ENCODE results near the gene MLN. TPM values are rescaled to one million over a fixed set of nuclear protein-coding genes. Genes with fewer than 3 reads are reported as not detected.

Gene MLN
- total and polyA plus RNA-seq, 7 experiments from 2014 or later, result not detected

DNA sequence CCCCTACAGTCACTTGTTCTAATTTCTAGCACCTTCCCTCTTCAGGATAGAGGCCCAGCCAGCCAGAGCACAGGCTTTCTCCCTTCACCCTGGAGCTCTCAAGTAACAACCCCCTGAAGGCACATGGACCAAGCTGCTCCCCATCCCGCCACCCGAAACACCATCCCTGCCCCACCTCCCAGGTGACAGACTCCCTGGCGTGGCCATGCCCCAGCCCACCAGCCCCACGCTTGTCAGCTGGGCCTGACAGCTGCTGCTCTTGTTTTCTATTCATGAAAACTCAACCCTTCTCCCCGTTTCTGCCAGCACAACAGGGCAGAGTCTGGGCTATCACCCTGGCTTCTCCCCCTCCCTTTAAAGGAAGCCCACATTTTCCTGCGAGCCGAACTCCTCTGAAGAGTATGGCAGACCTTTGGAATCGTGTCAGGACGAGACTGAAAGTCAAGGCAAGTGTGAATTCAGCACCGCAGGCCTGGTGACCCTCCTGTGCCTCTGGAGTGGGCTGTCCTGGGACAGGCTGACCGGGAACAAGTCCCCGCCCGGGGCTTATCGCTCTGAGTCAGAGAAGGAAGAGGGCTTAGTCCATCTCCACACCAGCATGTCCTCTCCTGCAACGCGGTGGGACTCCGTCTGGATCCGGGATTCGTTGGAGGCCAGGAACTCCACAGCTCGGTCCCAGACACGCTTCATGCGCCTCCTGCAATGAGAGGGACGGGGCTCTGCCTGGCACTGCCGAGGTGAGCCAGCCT, 31.5 kb downstream of the MLN start:
- H3K4me1 ChIP-seq (ENCODE audit: control insufficient read depth in 2 of 2, insufficient read depth in 2 of 2, low read length in 2 of 2), result no peaks in the 10 kb centered on the region
- DNase-seq (peak in 1 of 9 donors; percentile 14), ATAC-seq (no peak)
- peak overlapping the region in 6 of 9 donors; percentile 46 to 82 (median 65) for H3K27ac Mint-ChIP-seq
- peaks cover 0 to 23% (median 13%) of the 10 kb centered on the region in 7 donors for H3K4me1 Mint-ChIP-seq
- H3K36me3 Mint-ChIP-seq, result peaks cover 2 to 23% (median 10%) of the 10 kb centered on the region in 5 donors
- no peak overlapping the region for H3K4me3 ChIP-seq (ENCODE audit: low read length)
- ChIA-PET CTCF (interaction anchor here (0.5 to 8.8 kb wide), 14 partner anchors 8 to 391 kb away, joined by 3 to 124 read pairs (median 4); partner anchors contain the start of gene UQCC2), POLR2A (interaction anchor here (1.0 to 1.6 kb wide), 3 partner anchors 15 to 255 kb away, joined by 3 to 6 read pairs (median 4); no protein-coding TSS in a partner anchor)
- peaks cover 0 to 7% (median 0%) of the 10 kb centered on the region in 5 donors for H3K27me3 Mint-ChIP-seq
- H3K36me3 ChIP-seq (ENCODE audit: control insufficient read depth in 2 of 3, insufficient read depth in 3 of 3, low read length in 3 of 3), result peaks cover 21 to 53% (median 27%) of the 10 kb centered on the region in 3 experiments
- H3K27me3 ChIP-seq (ENCODE audit: control insufficient read depth in 2 of 2, insufficient read depth in 2 of 2, low read length in 2 of 2), result no peaks in the 10 kb centered on the region
- no peaks in the 10 kb centered on the region for H3K9me3 ChIP-seq (ENCODE audit: control insufficient read depth in 2 of 3, low read length in 3 of 3)
- intact Hi-C loops (cut with micrococcal nuclease), result loop anchor here in 1 of 2 donors (5.0 kb wide), 1 partner anchor 90 kb away; no protein-coding TSS in a partner anchor
- no peak overlapping the region for H3K4me3 Mint-ChIP-seq
- no peaks in the 10 kb centered on the region for H3K9me3 Mint-ChIP-seq
- no peak overlapping the region for H3K27ac ChIP-seq (ENCODE audit: low read depth, low read length)

DNA sequence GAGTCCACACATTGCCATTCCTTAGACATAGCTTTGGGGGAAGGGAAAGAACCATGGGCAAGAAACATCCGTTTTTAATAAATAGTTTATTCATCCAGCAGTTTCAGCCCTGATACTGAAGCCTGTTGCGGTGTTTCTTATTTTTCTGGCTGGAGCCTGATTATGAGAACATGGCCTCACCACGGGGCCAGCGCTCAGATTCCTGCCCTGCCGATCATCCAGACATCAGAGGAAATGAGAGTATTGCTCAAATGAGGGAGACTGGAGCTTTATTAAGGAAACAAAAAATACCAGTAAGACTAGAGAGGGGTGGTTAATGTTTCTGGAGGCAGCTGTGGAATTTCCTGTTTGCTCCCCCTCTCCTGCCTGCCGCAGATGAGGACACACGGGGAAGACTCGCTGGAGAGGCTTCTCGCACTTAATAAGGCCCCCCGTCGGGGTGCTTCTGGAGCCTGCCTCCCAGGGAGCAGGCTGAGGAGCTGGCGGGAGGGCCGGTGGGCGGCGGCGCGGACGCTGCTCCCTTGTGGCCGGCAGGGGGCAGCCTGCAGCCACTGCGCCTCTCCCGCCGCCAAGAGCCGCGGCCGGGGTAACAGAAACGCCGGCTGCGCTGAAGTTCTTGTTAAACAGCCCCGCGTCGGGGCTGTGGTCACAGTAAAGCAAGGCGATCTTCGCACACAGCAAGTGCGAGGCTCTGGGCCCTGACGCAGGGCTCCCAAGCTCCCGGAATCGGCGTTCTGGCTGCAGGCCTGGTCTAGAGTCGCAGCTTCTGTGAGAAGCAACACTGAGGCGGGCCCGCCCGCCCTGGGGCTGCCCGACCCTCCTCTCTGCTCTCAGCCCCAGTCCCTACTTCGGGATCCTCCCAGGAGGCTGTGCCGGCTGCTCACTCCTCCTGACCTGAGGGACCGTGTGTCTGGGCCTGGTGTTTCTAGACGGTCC, 32.4 kb downstream of the MLN start:
- ChIA-PET CTCF (interaction anchor here (0.5 to 8.8 kb wide), 17 partner anchors 9 to 1220 kb away, joined by 3 to 124 read pairs (median 4); partner anchors contain the start of gene UQCC2), POLR2A (interaction anchor here (1.0 to 1.6 kb wide), 3 partner anchors 16 to 384 kb away, joined by 3 to 6 read pairs (median 4); no protein-coding TSS in a partner anchor)
- Histone ChIP-seq H3K4me3 (ENCODE audit: low read length) (no peak overlapping the region), H3K36me3 (ENCODE audit: control insufficient read depth in 2 of 3, insufficient read depth in 3 of 3, low read length in 3 of 3) (peaks cover 13 to 45% (median 18%) of the 10 kb centered on the region in 3 experiments), H3K4me1 (ENCODE audit: control insufficient read depth in 2 of 2, insufficient read depth in 2 of 2, low read length in 2 of 2) (no peaks in the 10 kb centered on the region), H3K27ac (ENCODE audit: low read depth, low read length) (no peak overlapping the region), H3K27me3 (ENCODE audit: control insufficient read depth in 2 of 2, insufficient read depth in 2 of 2, low read length in 2 of 2) (no peaks in the 10 kb centered on the region), H3K9me3 (ENCODE audit: control insufficient read depth in 2 of 3, low read length in 3 of 3) (no peaks in the 10 kb centered on the region)
- no peak overlapping the region for H3K4me3 Mint-ChIP-seq
- H3K27ac Mint-ChIP-seq, result peak overlapping the region in 6 of 9 donors; percentile 2 to 89 (median 68)
- DNase-seq, result peak; percentile 39 to 72 (median 64)
- peaks cover 0 to 20% (median 8%) of the 10 kb centered on the region in 5 donors for H3K36me3 Mint-ChIP-seq
- intact Hi-C loops (cut with micrococcal nuclease), result loop anchor here (1.0 to 5.0 kb wide), 6 partner anchors 17 to 383 kb away; partner anchors contain the start of gene LEMD2 (in 2 of the 2)
- H3K27me3 Mint-ChIP-seq, result peaks cover 0 to 11% (median 3%) of the 10 kb centered on the region in 5 donors
- ATAC-seq, result peak; percentile 85
- H3K9me3 Mint-ChIP-seq, result no peaks in the 10 kb centered on the region
- H3K4me1 Mint-ChIP-seq, result peaks cover 0 to 23% (median 13%) of the 10 kb centered on the region in 7 donors

DNA sequence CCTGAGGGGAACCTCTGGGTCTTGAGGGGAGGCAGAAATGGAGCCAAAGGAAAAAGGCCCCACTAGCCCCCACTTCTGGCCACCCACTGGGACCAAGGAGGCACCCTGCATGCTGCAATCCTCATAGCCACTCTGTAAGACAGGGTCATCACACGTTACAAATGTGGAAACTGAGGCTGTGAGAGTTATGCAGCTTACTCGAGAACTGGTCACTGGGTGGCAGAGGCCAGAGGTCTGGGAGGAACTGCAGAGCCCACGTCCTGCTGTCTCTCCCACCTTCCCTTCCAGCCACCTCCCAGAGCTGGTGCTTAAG, 33.0 kb downstream of the MLN start:
- H3K27ac Mint-ChIP-seq, result peak overlapping the region in 1 of 9 donors; percentile 2
- DNase-seq (no peak), ATAC-seq (no peak)
- ChIA-PET POLR2A (interaction anchor here (1.0 to 1.6 kb wide), 3 partner anchors 17 to 384 kb away, joined by 3 to 6 read pairs (median 4); partner anchors contain the start of gene LEMD2), CTCF (interaction anchor here (0.5 to 8.8 kb wide), 18 partner anchors 9 to 1220 kb away, joined by 3 to 124 read pairs (median 4); partner anchors contain the start of gene UQCC2)
- H3K27me3 ChIP-seq (ENCODE audit: control insufficient read depth in 2 of 2, insufficient read depth in 2 of 2, low read length in 2 of 2), result no peaks in the 10 kb centered on the region
- no peak overlapping the region for H3K27ac ChIP-seq (ENCODE audit: low read depth, low read length)
- H3K36me3 Mint-ChIP-seq, result peaks cover 0 to 17% (median 3%) of the 10 kb centered on the region in 5 donors
- H3K4me1 Mint-ChIP-seq, result peaks cover 0 to 23% (median 13%) of the 10 kb centered on the region in 7 donors
- no peaks in the 10 kb centered on the region for H3K9me3 ChIP-seq (ENCODE audit: control insufficient read depth in 2 of 3, low read length in 3 of 3)
- H3K4me1 ChIP-seq (ENCODE audit: control insufficient read depth in 2 of 2, insufficient read depth in 2 of 2, low read length in 2 of 2), result no peaks in the 10 kb centered on the region
- peaks cover 0 to 13% (median 6%) of the 10 kb centered on the region in 5 donors for H3K27me3 Mint-ChIP-seq
- peaks cover 7 to 38% (median 12%) of the 10 kb centered on the region in 3 experiments for H3K36me3 ChIP-seq (ENCODE audit: control insufficient read depth in 2 of 3, insufficient read depth in 3 of 3, low read length in 3 of 3)
- H3K4me3 ChIP-seq (ENCODE audit: low read length), result no peak overlapping the region
- H3K9me3 Mint-ChIP-seq, result no peaks in the 10 kb centered on the region
- intact Hi-C loops (cut with micrococcal nuclease), result loop anchor here (1.0 to 5.0 kb wide), 6 partner anchors 18 to 384 kb away; partner anchors contain the start of gene LEMD2 (in 2 of the 2)
- H3K4me3 Mint-ChIP-seq, result no peak overlapping the region

DNA sequence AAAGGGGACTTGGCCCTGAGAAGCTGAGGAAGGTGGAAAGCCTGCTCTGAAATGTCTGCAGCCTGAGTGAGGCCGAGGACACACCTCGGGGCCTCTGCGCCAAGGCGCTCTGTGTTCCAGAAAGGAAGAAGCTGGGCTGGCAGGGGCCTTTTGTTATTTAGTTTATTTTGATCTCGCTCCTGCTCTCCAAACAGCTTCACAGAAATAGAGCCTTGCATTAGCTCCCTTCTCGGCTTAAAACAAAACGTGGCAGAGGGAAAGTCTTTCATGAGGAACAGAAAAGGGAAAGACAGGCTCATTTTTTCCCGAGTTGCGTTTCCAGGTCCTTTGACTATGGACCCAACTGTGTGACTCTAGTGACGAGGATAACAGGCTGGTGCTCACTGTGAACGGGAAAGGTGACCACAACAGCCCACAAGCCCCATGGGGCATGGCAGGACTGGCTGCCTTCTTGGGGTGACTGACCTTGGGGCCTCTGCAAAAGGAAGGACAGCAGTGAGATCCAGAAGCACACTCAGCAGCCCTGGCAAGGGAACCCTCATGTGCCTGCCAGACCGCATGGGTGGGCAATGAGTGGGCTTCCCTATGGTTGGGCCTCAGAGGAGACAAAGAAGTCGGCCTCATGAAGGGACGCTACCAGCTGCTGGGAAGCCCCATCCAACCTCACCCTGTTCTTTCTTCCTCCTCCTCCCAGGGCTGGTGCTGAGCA, 33.5 kb downstream of the MLN start:
- POLR2A ChIA-PET, result interaction anchor here (0.9 to 1.6 kb wide), 4 partner anchors 17 to 190 kb away, joined by 3 to 6 read pairs (median 4); partner anchors contain the start of genes BAK1 and LEMD2

DNA sequence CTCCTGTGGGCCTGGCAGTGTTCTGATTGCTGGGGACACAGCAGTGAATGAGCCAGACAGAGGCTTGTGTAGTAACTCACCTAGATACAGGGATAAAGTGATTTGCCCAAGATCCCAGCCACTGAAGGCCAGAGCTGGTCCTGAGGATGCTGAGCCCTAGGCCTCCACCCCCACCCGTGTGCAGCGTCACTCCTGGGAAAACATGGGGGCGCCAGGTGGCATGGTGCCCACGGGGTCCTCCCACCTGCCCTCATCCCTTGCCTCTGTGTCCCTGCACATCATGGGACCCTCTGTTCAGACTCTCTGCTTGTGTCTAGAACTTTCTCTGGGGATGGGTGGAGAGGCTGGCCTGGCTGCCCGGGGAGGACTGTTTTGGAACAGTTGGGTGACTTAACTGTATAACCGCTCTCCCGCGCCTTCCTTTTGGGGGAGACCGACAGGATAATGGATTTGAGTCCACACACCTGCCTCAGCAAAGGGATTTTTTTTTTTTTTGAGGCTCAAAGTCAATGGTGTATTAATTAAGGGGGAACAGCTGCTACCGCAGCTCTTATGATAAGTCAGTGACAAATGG, 34.5 kb downstream of the MLN start:
- H3K27me3 ChIP-seq (ENCODE audit: control insufficient read depth in 2 of 2, insufficient read depth in 2 of 2, low read length in 2 of 2), result no peaks in the 10 kb centered on the region
- ChIA-PET CTCF (interaction anchor here (0.8 to 8.8 kb wide), 11 partner anchors 10 to 386 kb away, joined by 3 to 124 read pairs (median 3); partner anchors contain the start of gene UQCC2), POLR2A (interaction anchor here (0.9 to 1.5 kb wide), 3 partner anchors 20 to 189 kb away, joined by 3 to 4 read pairs (median 4); partner anchors contain the start of genes BAK1 and LEMD2)
- intact Hi-C loops (cut with micrococcal nuclease), result no loop called here
- Mint-ChIP-seq H3K27me3 (peaks cover 0 to 15% (median 6%) of the 10 kb centered on the region in 5 donors), H3K9me3 (no peaks in the 10 kb centered on the region), H3K4me1 (peaks cover 0 to 23% (median 13%) of the 10 kb centered on the region in 7 donors), H3K4me3 (no peak overlapping the region), H3K36me3 (peaks cover 0 to 9% (median 0%) of the 10 kb centered on the region in 5 donors), H3K27ac (no peak overlapping the region)
- ATAC-seq (no peak), DNase-seq (no peak)
- no peaks in the 10 kb centered on the region for H3K4me1 ChIP-seq (ENCODE audit: control insufficient read depth in 2 of 2, insufficient read depth in 2 of 2, low read length in 2 of 2)
- H3K27ac ChIP-seq (ENCODE audit: low read depth, low read length), result no peak overlapping the region
- no peak overlapping the region for H3K4me3 ChIP-seq (ENCODE audit: low read length)
- peaks cover 0 to 24% (median 4%) of the 10 kb centered on the region in 3 experiments for H3K36me3 ChIP-seq (ENCODE audit: control insufficient read depth in 2 of 3, insufficient read depth in 3 of 3, low read length in 3 of 3)
- no peaks in the 10 kb centered on the region for H3K9me3 ChIP-seq (ENCODE audit: control insufficient read depth in 2 of 3, low read length in 3 of 3)

More for the DNA sequence above, 33.5 kb downstream of the MLN start:
- intact Hi-C loops (cut with micrococcal nuclease), result loop anchor here (2.0 to 5.0 kb wide), 4 partner anchors 19 to 92 kb away; partner anchors contain the start of gene LEMD2 (in 2 of the 2)
- H3K27ac ChIP-seq (ENCODE audit: low read depth, low read length), result no peak overlapping the region
- H3K36me3 Mint-ChIP-seq, result peaks cover 0 to 14% (median 3%) of the 10 kb centered on the region in 5 donors
- peaks cover 0 to 13% (median 6%) of the 10 kb centered on the region in 5 donors for H3K27me3 Mint-ChIP-seq
- H3K4me3 ChIP-seq (ENCODE audit: low read length), result no peak overlapping the region
- no peak overlapping the region for H3K4me3 Mint-ChIP-seq
- peaks cover 0 to 23% (median 13%) of the 10 kb centered on the region in 7 donors for H3K4me1 Mint-ChIP-seq
- no peaks in the 10 kb centered on the region for H3K9me3 ChIP-seq (ENCODE audit: control insufficient read depth in 2 of 3, low read length in 3 of 3)
- peak overlapping the region in 1 of 9 donors; percentile 31 for H3K27ac Mint-ChIP-seq
- no peaks in the 10 kb centered on the region for H3K4me1 ChIP-seq (ENCODE audit: control insufficient read depth in 2 of 2, insufficient read depth in 2 of 2, low read length in 2 of 2)
- CTCF ChIA-PET, result interaction anchor here (0.5 to 8.8 kb wide), 18 partner anchors 9 to 403 kb away, joined by 3 to 124 read pairs (median 4); partner anchors contain the start of gene UQCC2
- DNase-seq (no peak), ATAC-seq (no peak)
- no peaks in the 10 kb centered on the region for H3K27me3 ChIP-seq (ENCODE audit: control insufficient read depth in 2 of 2, insufficient read depth in 2 of 2, low read length in 2 of 2)
- H3K9me3 Mint-ChIP-seq, result no peaks in the 10 kb centered on the region
- H3K36me3 ChIP-seq (ENCODE audit: control insufficient read depth in 2 of 3, insufficient read depth in 3 of 3, low read length in 3 of 3), result peaks cover 4 to 33% (median 7%) of the 10 kb centered on the region in 3 experiments

Data from naive thymus-derived CD4-positive, alpha-beta T cell (primary cell).